Choroid plexus epithelial cell (primary cell): ENCODE data around the gene LTA4H.

Experiments
- DNase-seq: peaks from one replicate; pipeline ENCODE4 v3.0.0-alpha.2; 2010; ENCODE audit warnings: low read depth
- H3K4me3 ChIP-seq: 2 replicates; pipeline ENCODE4 v1.5.1; 2011; ENCODE audit warnings: low read depth, mild to moderate bottlenecking, control low read depth, low read length, moderate library complexity
- TF ChIP-seq, protein P1 (sequence below): conservative IDR thresholded peaks from 2 replicates; pipeline ENCODE4 v1.5.1; 2011; ENCODE audit warnings: low read depth, mild to moderate bottlenecking, control low read depth, inconsistent platforms, low read length, moderate library complexity

Gene LTA4H

DNA sequence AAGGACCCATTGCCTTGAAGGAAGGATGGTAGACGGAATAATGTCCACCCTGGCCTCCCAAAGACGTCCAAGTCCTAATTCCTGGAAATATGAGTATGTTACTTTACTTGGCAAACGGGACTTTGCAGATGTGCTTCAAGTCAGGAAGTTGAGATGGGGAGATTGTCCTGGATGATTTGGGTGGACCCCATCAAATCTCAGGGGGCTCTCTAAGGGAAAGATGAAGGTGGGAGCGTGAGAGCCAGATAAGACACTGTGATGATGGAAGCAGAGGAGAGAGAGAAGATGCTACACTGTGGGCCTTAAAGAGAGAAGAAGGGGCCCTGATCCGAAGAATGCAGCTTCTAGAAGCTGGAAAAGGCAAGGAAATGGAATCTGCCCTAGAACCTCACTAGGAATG, 29.6 kb upstream of the LTA4H start:
- H3K4me3 ChIP-seq: no peak overlapping the region
- TF ChIP-seq, protein P1, sequence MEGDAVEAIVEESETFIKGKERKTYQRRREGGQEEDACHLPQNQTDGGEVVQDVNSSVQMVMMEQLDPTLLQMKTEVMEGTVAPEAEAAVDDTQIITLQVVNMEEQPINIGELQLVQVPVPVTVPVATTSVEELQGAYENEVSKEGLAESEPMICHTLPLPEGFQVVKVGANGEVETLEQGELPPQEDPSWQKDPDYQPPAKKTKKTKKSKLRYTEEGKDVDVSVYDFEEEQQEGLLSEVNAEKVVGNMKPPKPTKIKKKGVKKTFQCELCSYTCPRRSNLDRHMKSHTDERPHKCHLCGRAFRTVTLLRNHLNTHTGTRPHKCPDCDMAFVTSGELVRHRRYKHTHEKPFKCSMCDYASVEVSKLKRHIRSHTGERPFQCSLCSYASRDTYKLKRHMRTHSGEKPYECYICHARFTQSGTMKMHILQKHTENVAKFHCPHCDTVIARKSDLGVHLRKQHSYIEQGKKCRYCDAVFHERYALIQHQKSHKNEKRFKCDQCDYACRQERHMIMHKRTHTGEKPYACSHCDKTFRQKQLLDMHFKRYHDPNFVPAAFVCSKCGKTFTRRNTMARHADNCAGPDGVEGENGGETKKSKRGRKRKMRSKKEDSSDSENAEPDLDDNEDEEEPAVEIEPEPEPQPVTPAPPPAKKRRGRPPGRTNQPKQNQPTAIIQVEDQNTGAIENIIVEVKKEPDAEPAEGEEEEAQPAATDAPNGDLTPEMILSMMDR: no peak
- no peak for DNase-seq

DNA sequence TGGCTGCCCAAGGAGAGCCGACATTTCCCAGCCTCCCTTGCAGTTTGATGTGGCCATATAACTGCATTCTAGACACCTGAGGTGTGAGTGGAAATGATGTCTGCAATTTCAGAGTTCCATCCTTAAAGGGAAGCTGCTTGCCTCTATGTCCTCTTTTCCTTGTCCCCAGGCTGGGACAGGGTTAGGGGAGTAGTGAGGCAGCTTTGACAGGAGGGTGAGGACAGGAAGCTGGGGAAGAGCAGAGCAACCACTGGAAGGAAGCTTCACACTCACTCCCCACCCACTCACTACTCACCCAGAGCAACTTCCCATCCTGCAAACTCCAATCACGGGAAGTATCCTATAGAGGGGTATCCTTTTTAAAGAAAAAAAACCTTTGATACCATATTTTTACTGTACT, 28.9 kb upstream of the LTA4H start:
- DNase-seq: no peak
- TF ChIP-seq, protein P1: no peak
- no peak overlapping the region for H3K4me3 ChIP-seq

DNA sequence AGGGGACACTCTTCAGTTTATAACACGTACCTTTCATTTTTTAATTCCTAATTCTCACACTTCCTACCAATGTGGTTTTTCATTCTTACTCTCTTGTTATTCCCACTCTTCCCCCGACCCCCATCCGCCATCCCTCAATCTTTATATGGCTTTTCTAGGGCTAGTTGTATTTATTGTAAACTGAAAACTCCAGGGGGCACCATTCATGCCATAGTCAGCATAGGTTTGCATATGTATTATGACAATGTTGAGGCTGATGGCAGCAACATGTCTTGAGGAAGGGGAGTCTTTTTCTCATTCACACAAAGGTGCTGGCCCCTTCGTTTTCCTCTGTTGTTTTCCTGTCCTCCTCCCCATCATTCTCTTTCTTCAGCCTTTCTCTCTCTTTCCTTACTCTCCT, 27.7 kb upstream of the LTA4H start:
- TF ChIP-seq, protein P1: peak; percentile 44
- DNase-seq: peak; percentile 47
- H3K4me3 ChIP-seq: no peak overlapping the region

DNA sequence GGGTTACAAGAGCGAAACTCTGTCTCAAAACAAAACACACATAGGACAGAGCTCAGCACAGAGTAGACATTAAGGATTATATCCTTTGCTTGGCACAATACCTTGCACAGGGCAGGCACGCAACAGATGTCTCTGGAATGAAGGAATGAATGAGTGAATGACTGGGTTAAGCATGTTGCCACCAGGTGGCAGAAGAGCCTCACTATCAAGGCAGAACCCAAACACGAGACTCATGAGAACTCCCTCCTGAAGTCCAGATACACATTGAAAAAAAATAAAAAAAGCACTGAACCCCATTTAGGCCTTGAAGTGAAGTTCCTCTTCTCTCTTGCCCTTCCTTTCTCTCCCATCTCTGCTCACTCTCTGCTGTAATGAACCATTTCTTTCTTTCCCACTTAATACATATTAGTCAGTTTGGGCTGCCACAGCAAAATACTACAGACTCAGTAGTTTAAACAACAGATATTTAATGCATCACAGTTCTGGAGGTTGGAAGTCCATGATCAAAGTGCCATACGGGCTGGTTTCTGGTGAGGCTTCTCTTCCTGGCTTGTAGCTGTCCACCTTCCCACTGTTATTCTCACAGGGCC, 26.6 kb upstream of the LTA4H start:
- no peak overlapping the region for H3K4me3 ChIP-seq
- DNase-seq: peak; percentile 94
- TF ChIP-seq, protein P1: peak; percentile 92

DNA sequence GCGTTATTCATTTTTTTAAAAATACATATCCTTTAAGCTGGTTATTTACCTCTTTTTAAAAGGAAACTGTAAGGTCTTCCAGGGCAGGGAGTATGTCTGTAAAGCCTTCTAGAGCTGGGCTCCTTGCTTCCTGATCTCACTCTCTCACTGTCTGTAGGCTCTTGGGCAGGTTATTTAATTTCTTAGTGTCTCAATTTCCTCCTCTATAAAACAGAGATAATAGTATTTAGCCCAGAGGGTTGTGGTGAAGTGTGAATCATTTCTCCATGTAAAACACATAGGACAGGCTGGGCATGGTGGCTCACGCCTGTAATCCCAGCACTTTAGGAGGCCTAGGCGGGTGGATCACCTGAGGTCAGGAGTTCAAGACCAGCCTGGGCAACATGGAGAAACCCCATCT, 25.9 kb upstream of the LTA4H start:
- DNase-seq: no peak
- TF ChIP-seq, protein P1: no peak
- H3K4me3 ChIP-seq: no peak overlapping the region

DNA sequence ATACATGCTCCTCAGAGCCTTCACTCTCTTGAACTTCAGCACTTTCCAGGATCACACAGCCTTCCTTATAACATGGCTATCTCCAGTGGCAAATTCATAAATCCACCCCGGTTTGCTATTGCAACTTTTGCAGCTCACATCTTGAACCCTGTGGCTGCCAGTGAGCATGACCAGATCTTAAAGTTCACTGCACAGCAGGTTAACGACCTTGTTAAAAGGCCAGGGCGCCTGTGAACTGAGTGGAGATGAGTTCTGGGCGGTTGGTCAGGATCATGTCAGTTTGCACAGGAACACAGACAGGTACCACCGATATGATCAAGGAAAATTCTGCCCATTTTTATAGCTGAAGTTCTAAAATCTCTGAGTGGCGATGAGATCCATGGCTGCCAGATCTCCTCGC, 24.7 kb upstream of the LTA4H start:
- TF ChIP-seq, protein P1: no peak
- DNase-seq: no peak
- no peak overlapping the region for H3K4me3 ChIP-seq

DNA sequence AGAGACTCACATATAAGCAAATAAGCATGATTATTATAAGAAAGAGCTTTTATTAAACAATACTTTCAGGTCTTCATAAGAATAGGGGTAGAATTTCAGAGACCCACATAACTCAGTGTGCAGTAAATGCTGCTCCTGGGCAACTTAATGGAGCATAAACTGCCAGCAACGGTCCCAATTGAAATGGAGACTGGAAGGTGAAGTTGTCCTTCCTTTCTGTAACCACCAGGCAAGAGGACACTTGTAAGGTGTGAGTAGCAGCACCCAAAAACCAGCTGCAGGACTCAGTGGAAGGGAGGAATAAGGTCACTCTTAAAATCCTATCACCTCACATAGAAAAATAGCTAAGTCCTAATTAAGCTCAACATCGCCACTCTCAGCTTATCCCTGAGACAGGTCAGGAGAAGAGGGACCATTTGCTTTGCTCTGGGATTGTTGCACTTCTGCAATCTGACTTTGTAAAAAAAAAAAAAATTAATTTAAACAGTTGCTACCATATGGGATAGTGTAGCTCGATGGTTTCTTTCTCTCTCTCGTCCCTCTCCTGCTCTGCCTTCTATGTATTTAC, 22.7 kb upstream of the LTA4H start:
- TF ChIP-seq, protein P1: no peak
- no peak overlapping the region for H3K4me3 ChIP-seq
- DNase-seq: no peak
